Inflammatory macrophage treated with lipopolysaccharide for 4 hours (primary cell): ENCODE results near the gene KCNIP2.

Source experiments
- DNase-seq: peaks from one replicate; pipeline ENCODE4 v3.0.0-alpha.2; 2020

KCNIP2 gene

DNA sequence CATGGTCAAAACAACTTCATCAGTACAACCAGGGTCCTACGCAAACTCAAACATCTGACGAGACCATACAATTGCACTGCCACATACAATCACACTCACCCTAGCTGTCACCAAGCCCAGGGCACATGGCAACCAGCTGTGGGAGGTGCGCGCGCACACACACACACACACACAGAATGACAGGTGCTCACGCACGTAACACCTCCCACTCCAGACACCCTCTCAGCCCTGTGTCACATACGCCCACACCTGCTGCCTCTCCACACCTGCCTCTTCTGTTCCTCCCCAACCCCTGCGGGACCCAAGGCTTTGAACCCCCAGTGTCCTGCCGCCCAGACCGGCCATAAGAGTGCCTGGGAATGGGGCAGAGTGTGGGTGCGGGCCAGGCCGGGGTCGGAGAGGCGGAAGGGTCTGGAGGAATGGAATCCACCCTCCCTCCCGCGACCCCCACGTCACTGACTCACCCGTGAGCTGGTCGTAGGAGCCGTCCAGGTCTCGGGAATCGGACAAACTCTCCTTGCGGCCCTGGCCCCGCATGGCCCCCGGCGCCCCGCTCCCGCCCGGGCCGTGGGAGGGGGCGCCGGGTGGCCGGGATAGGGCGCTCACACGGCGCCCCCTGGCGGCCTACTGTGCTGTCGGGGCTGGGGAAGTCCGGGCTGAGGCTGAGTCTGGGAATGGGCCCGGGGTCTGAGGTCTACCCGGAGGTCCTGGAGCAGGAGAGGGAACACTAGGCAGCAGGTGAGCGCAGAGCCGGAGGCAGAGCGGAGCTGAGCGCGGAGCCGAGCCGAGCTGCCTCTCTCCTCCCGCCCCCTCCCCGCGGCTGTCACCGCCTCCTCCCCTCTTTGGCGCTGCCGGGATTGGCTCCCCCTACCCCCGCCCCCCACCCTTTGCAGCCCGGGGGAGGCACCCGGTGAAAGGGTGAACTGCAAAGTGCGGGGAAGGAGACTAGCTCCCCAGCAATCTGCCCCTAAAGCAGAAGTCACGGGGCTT lies at the start of gene KCNIP2:
Gene KCNIP2, minus strand, starts transcription at position 769 of the 990 bp plus-strand sequence. Its CDS starts 232 bp downstream, at position 537.
- peak; percentile 22 for DNase-seq

DNA sequence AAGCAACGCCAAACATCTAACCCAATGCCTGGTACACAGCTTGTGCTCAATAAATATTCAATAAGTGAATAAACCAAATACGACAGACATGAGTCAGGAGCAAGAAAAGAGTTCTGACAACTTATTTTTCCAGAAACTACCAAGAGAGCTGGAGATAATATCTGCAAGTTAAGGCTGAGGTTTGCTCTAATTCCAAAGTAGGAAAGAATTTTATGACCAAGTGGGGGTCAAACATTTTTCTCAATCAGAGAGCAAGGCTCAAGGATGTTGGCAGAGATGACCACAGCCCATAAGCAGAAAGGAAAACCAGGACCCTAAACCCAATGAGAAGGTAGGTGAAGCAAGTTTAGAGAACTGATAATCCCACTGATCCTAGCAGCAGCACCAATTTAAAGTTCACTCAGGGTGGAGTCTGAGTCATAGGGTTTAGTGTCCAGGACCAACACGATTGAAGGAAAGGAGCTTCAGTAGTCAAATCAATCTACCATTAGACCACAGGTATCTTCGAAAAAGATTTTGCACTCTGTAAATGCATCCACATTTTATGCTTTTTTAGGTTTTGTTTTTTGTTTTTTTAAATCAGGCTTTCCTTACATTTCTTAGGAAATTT lies 49.3 kb upstream of the KCNIP2 start:
- DNase-seq = no peak

DNA sequence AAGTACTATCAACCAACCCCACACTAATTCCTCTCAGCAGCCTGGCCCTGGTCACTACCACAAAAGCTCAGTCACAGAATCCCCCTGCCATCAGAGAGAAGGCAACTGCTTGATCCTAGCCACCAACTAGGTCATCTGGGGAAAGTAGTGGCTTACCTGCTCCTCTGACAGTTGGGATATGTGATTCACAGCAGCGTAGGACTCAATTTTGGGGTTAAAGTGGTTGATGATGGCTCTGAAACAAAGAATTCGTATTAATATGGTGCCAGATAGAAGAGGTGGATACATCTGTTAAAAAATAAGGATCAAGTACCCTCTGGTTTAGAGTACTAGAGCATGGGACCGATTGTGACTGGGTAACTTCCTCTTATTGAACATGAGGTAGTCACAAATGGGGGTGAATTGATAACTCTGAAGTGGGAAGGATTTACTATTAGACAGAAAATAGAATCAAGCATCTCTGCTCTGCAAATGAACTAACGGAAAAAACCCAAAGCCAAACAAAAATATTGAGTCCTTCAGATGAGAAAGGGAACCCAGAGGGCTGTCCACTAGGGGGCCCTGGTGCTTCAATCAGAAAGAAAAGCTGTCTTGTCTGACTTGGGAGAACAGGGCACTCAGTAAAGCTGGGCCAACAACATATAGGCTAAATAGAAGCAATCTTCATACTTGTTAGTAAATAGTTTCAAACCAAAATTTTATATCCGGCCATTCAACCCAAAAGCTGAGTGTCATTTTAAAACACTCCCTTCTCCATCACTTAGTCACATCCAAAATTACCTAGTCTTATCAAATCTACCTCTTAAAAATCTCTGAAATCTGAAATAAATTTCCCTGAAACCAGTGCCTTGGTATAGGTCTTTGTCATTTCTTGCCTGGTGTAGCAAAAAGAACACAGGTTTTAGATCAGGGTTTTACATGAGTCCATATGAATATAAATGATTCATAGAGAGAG lies 45.9 kb upstream of the KCNIP2 start:
- peak; percentile 71 for DNase-seq

DNA sequence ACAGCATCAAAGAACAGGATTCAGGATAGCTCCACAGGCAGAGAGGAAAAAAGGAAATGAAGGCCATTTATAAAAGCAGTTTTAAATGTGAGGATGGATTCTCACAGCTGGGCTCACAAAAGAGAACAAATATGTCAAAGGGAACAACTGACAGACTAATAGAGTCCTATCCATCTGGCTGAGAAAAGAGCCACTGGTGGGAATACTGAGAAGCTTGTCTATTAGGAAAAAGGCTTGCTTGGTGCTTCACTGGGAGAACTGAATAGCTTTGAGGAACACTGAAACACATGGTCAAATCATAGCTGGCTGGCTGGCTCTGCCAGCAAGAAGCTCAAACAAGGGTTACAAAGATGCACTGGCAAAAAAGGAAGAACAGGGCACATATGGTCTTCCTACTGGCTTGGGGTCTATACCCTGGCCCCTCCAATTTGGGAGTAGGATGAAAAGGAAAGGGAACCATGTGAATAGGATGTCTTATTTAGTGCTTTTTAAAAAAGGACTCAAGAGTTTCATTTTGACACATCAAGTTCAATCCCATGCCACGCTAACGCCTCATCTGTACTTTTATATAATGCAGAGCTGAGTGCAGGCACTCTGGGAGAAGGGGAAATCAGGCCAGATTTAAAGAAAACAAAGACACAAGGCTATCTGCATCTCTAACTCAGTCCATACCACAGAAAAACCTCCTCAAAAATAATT lies 44.8 kb upstream of the KCNIP2 start:
- DNase-seq = no peak

DNA sequence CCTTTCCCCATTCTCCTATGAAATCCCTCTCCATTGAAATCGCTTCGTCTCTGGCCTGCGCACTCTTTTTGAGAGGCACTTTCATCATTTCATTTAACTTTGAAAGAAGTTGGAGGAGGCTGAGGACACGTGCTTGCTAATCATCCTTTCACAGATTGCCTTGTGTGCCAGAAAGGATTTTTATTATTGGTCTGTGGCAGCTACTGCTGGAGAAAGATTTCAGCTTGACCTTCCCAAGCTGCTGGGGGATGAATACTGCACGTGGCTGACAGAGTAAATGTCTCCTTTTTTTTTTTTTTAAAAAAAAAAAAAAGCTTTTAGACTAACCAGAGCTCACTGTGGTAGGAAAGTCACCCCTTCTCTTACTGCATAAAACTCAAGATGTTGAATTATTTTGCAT lies 44.2 kb upstream of the KCNIP2 start:
- no peak for DNase-seq

DNA sequence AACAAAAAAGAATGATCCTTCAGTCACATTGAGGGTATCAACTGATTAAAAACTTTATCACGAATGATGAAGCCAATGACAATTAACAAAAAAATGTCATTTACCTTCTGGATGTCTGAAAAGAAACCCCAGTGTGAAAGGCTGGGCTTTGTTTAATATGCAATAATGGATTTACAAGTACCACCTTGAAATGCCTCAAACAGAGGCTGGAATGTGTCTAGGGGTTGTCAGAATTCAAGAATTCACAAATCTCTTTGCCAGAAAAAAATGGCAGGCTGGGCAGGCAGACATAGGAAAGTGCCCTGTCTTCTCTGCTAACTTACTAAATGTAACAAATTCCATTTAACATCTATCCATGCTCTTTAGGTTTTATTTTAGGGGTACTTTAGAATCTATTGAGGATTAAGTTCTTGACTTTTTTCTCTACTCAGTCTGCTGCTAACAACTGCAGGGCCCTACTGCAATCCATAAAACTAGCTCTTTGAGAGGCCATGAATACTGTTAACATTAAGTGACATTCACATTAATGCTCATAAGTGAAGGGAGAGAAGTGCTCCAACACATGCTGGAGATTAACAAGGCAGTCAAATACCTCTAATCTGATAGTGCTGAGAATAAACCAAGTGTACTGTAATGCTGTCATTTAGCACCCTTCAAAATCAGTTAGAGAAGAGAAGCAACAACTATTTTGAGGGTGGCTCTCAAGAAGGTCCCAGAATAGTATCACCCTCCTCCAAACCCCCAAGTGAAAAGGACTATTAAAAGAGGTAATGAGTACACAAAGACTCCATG lies 43.1 kb upstream of the KCNIP2 start:
- no peak for DNase-seq

DNA sequence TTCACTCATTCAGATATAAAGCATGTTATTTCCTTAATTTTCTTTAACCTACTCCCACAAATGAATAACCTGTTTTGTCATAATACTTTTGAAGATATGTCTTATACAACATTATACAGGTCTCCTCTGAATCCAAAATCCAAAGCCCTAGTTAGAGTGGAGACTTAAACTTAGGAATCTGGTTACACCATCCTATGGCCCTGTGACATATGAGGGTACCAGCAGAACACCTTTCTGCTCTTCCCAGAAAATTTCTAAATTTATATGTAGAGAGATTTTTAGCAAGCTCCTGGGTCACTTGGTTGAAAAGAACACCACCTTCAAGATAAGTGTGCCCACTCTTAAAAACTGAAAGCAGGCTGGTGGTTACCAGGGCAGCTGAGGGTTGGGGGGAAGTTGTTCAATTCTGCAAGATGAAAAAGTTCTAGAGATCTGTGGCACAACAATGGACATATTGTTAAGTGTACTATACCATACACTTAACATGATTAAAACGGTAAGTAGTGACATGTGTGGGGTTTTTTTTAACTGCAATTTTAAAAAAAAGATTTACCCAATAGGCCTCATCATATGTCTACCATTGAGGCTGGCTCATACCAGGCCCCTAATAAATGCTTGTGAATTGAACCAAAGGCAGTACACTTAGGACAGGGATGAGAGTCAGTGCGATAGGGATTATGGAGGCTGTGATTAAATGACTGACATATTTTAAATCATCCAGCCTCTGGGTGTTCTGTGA lies 37.6 kb upstream of the KCNIP2 start:
- DNase-seq = no peak

DNA sequence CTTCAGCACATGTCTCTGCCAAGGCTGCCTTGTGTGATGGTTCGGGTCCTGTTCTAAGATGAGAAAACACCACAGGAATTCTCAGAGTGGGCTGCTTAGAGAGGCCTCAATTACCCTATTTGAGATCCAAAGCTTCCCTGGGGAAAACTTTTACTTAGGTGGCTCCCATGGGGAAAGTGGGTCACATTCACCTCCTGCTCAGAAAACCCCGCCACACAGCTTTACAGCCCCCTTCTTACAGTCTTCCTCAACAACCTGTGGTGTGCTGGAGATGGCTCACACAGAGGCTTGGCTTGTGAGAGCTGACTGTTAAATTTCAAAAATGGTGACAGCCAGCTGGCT lies 36.6 kb upstream of the KCNIP2 start:
- DNase-seq = no peak

DNA sequence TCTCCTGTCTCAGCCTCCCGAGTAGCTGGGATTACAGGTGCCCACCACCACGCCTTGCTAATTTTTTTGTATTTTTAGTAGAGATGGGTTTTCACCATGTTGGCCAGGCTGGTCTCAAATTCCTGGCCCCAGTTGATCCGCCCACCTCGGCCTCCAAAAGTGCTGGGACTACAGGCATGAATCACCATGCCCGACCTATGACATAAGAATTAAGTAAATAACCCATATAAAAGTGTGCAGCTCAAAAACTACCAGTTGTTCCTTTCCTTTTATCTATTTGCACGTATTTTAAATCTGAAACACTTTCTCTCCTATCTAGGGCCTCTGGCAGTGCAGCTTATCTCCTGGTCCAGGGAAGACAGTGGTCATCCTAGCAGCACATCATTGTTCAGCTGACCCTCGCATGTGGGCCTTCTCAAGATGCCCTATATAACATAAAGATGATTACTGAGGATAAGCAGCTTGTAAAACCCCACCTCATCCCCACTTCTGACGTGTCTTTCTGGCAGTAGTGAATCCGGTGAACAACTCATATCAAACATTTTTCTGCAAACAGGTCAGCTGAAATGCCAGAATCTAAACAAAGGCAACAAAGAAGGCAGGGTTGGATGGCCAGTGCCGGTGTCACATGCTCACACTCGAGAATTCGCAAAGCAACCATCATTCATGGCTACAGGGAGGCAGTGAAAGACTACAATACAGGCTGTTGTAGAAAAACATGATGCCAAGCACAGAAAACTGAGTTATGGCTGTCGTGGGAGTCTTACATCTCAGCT lies 36.0 kb upstream of the KCNIP2 start:
- peak; percentile 8 for DNase-seq

DNA sequence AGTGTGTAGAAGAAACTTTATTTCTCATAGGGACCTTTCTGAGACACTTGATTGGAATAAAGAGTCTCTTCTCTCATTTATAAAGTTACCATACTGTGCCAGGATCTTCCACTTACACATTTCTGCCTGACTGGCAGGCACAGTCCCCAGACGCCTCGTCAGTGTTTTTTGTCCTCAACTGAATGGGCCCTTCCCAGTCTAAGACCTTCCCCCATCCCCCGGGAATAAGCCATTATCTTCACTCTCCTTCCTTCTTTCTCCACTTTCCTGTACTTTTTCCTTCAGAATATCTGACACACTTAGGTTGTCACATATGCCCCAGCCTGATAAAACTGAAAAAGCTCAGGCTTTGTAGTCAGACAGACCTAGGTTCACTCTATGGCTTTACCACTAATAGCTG lies 35.3 kb upstream of the KCNIP2 start:
- DNase-seq = no peak

DNA sequence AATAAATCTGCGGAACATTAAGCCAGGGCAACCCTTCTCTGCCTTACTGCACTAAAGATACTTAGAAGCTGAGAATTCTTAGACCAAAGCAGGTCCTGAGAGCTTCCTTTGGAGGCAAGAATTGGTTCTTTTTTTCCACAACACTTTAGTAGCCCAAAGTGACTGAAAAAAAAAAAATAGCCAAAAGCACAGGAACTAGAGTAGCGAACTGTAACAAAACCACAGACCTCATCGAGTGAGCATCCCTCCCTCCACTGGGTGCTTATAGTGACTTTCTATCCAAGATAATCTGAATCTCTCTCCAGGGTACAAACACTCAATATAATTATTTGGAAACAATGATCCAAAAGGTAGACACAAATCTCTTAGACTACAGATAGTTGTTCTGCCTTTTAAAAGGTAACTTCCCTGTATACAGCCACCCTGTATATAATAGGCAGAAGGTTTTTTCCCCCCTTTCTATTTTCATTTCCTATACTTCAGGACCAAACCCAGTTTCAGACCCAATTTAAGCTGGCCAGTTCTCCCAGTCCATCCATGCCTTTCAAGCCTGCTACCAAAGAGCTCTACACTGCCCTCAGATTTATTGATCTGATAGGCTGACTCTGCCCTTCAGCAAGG lies 31.6 kb upstream of the KCNIP2 start:
- DNase-seq = no peak

DNA sequence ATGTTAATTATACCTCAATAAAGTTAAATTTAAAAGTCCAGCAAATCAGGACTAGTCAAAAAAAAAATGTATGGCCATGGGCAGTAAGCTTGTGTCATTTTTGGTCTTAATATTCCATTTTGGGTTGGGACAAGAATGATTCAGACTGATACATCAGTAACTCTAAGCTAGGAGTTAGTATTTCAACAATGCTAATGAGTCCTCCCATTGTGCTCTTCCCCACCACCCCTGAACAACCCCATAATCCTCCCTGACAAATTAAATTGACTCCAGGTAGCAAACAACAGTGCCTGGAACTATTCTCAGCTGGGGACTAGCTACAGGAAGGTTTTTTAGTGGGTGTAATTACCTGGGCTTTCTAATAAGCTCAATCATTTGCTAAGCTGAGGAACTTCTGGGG lies 30.7 kb upstream of the KCNIP2 start:
- DNase-seq = no peak

DNA sequence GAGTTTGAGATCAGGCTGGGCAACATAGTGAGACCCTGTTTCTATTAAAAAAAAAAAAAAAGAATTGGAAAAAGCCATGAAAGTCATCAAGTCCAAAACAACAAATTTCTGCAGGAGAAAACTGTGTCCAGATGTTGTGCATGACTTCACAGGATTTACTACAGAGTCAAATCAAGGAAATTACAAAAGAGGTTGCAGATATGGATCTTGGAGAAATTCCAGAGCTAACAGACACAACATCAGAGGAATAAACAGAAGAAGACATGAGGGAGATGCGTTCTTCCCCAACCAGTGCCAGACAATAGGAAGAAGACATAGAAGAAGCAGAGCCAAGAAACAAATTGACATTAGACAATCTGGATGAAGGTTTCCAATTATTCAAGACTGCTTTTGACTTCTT lies 24.3 kb upstream of the KCNIP2 start:
- DNase-seq = no peak

DNA sequence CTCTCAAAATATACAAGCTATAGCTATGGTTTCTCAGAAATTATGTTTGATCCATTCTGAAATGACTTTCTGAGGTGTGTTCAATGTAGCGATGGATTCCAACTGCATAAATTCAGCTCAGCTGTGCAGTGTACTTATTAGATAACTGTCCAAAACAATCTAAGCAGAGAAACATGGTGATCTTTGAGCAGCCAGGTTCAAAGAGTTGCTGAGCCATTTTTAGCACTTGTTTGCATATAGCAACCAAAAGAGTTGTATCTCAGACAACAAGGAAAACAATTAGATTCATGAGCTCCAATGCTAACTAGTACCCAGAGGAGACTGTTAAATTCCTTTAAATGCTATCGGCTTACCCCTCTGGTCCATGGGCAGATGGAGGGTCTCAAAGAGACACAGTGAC lies 15.9 kb upstream of the KCNIP2 start:
- no peak for DNase-seq

DNA sequence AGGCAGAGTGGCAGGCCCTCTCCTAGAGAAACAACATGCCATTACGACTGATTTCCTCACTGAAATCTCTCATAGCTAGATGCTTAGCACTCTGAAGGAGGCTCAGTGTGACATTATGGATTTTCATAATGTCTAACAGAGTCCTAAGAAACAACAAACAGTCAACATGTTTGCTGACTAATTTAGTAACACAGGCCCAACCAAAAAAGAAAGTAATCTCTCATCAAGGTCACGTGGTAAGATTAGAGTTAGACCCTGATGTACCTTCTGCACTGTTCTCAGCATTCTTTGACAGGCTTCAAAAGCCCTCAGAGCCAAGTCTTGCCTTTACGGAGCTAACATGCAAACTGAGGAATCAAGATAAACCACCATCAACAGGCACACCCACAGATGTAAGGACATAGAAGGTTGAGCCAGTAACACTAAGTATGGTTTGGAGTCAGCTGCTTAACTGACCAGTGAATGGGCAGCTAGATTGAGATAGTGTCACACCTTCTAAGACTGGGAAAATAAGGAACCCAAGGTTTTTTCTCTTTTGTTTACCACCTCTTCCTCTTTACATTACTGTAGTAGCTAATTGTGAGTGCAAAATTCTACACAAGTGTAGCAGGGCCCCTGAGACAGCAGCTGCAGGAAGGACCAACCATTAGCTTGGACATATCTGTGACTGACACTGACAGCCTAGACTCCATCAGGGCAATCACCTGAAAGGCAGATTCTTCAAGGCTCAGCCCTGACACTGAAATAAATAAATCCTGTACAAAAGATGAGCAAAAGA lies 15.3 kb upstream of the KCNIP2 start:
- peak; percentile 17 for DNase-seq

DNA sequence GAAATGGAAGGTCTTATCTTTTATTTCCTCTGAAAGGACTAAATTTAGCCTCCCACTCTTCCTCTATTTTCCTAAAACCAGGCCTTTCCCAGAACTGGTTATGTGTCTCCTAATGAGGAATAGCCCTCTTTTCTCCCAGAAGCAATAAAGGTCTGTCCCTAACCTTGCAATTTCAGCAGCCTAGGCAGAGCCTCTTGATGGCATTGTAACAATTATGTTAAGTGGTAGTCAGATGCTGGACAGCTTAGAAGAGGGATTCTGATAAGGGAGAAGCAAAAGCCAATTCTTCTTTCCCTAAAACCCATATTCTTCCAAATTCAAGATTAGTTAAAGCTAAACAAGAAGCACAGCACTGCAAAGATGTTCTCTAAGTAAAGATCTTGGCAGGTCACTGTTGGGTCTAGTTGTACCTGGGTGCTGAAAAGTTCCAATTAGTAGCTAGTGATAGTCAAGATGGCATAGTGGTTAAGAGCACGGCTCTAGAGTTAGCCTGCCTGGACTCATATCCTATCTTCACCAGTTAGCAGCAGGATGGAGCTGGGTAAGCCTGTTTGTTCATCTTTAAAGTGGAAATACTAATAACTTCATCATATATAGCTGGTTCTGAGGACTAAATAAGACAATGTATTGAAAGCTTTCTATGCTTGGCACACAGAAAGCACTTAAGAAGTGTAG lies 14.3 kb upstream of the KCNIP2 start:
- DNase-seq = no peak

DNA sequence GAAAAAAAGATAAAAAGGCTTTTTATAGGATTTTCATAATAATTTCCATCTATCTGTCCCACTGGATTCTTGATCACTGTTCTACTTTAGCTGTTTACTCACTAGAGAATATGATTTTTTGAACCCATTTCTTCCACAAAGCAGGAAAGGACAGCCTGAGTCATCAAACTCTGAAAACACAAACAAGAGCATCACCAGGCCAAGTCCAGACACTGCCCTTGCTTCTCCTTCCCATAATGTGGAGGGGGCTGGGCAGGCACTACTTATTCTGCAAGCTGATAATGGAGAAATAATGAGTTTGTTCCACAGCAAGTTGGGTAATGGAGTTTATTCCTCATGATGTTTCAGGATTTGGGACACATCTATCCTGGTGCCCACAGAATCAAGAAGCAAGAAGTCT lies 13.0 kb upstream of the KCNIP2 start:
- DNase-seq = peak; percentile 33

DNA sequence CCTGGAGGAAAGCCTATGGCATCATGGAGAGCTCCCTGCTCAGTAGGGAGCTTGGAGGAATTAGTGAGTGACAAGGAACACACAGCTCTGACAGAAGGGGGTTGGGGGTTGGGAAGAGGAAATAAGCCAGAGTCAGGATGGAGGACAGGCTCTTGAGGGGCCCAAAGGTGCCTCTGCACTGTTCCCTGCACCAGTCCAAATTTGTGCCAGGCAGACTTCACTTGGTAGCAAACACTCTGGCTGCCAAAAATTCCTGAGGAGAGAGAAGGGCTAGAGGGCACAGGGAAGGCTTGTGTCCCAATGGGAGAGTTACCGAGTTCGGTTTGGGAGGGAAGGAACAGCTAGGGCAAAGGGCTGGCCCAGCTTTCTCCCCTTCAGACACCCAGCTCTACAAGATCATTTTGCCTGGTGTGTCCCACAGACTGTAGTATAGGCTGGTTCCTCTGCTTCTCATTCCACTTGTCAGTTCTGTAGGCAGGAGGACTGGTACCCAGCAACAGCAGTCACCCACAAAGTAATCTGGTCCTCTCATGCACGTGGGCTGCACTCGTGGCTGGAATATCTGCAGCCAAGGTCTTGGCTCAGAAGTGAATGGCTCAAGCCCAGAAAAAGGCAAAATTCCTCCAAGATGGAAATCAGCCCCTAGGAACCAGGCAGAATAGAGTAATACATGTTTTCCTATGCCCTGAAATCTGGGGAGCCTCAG lies 8.0 kb upstream of the KCNIP2 start:
- no peak for DNase-seq
